Testis (tissue), 2 donors: ENCODE results near the gene PCDHGA11.

ENCODE experiments used
- CTCF ChIP-seq, 3 experiments: fragments of 450-650 bp in 2 of 3; fragments of 200-600 bp in 1 of 3; sonication (generic) in 1 of 3; IDR thresholded peaks; one replicate each; pipeline ENCODE4 v1.5.1; 2016 to 2019; ENCODE audit warnings: antibody characterized with exemption in 3 of 3, mild to moderate bottlenecking in 2 of 3, moderate library complexity in 1 of 3
- POLR2A ChIP-seq: fragments of 450-650 bp; IDR thresholded peaks from one replicate; pipeline ENCODE4 v1.6.1; 2017; ENCODE audit warnings: antibody characterized with exemption, mild to moderate bottlenecking, moderate library complexity

- TF ChIP-seq CTCF (IDR thresholded peaks at IDR 0.05) = no peak
- TF ChIP-seq POLR2A = no peak
Measured at GRCh38 chr5:141388661-141389060, 32.2 kb upstream of the PCDHGA11 start.
